WTC11 (cell line): ENCODE measurements around the gene ADAMTS2. TPM values are rescaled to one million over a fixed set of nuclear protein-coding genes. Genes with fewer than 3 reads are reported as not detected.

Experiments
- ATAC-seq: fragments of 200-7000 bp; cut with Tn5 transposase; 2 replicates; pipeline ENCODE4 v1.10.0; 2021; ENCODE audit warnings: mild to moderate bottlenecking, moderate library complexity
- CTCF ChIA-PET: fragments of 300-600 bp; sonication (Branson Sonifier 250); formaldehyde crosslinking; loops from one replicate; lab custom pipeline; 2021; ENCODE audit warnings: antibody characterized with exemption; lab: Charles Lee
- POLR2A ChIA-PET: fragments of 350-600 bp; sonication (Branson Sonifier 250); formaldehyde crosslinking; loops from one replicate; lab custom pipeline; 2021; ENCODE audit warnings: antibody characterized with exemption; lab: Charles Lee
- DNase-seq: peaks from one replicate; pipeline ENCODE4 v3.0.0; 2021; ENCODE audit warnings: low spot score
- H3K27ac Mint-ChIP-seq: 2 replicates; pipeline ENCODE4 v1.8.0; 2021; ENCODE audit warnings: mixed read lengths
- H3K27me3 Mint-ChIP-seq: 2 replicates; pipeline ENCODE4 v1.8.0; 2021; ENCODE audit warnings: low read depth, mild to moderate bottlenecking, moderate library complexity, mixed read lengths
- H3K36me3 Mint-ChIP-seq: 2 replicates; pipeline ENCODE4 v1.8.0; 2021; ENCODE audit warnings: mixed read lengths
- H3K4me1 Mint-ChIP-seq: 2 replicates; pipeline ENCODE4 v1.8.0; 2022; ENCODE audit warnings: mixed read lengths
- H3K4me3 Mint-ChIP-seq: 2 replicates; pipeline ENCODE4 v1.8.0; 2021; ENCODE audit warnings: mild to moderate bottlenecking, moderate library complexity, mixed read lengths
- H3K9me3 Mint-ChIP-seq: 2 replicates; pipeline ENCODE4 v1.8.0; 2021; ENCODE audit warnings: mixed read lengths
- ATF2 ChIP-seq: sonication (generic); formaldehyde crosslinking; IDR thresholded peaks from 2 replicates; pipeline ENCODE4 v1.8.1; 2022; ENCODE audit warnings: low read depth, missing genetic modification reagents, borderline replicate concordance
- E2F4 ChIP-seq: sonication (generic); formaldehyde crosslinking; IDR thresholded peaks from 2 replicates; pipeline ENCODE4 v1.8.1; 2022; ENCODE audit warnings: low read depth, mild to moderate bottlenecking, moderate library complexity, missing genetic modification reagents, borderline replicate concordance
- IRF1 ChIP-seq: sonication (generic); formaldehyde crosslinking; IDR thresholded peaks from 2 replicates; pipeline ENCODE4 v1.8.0; 2023; ENCODE audit warnings: missing genetic modification reagents
- IRF2 ChIP-seq: sonication (generic); formaldehyde crosslinking; IDR thresholded peaks from 2 replicates; pipeline ENCODE4 v1.8.0; 2022; ENCODE audit warnings: low read depth, missing genetic modification reagents, borderline replicate concordance
- NFE2L1 ChIP-seq: sonication (generic); formaldehyde crosslinking; IDR thresholded peaks from 2 replicates; pipeline ENCODE4 v1.8.1; 2023; ENCODE audit warnings: missing genetic modification reagents
- NR3C1 ChIP-seq: sonication (generic); formaldehyde crosslinking; conservative IDR thresholded peaks from 2 replicates; pipeline ENCODE4 v1.8.1; 2023; ENCODE audit warnings: low read depth, mild to moderate bottlenecking, missing genetic modification reagents
- SMAD3 ChIP-seq: sonication (generic); formaldehyde crosslinking; IDR thresholded peaks from 2 replicates; pipeline ENCODE4 v1.8.0; 2022; ENCODE audit warnings: missing genetic modification reagents, mild to moderate bottlenecking, borderline replicate concordance
- SOX15 ChIP-seq: fragments of 250-450 bp; sonication (Bioruptor Pico); IDR thresholded peaks from 2 replicates; pipeline ENCODE4 v1.9.0; 2021; ENCODE audit warnings: mild to moderate bottlenecking
- ZSCAN18 ChIP-seq: fragments of 250-450 bp; sonication (Bioruptor Pico); IDR thresholded peaks from 2 replicates; pipeline ENCODE4 v2.1.2; 2022; ENCODE audit warnings: mild to moderate bottlenecking, moderate library complexity
- total RNA-seq: library from RNA; stranded (reverse); gene quantifications from 3 replicates; pipeline ENCODE4 v1.2.3, GENCODE V29; 2021
- TF ChIP-seq, protein P1 (sequence below): sonication (generic); formaldehyde crosslinking; IDR thresholded peaks from 2 replicates; pipeline ENCODE4 v1.8.0; 2023; ENCODE audit warnings: missing genetic modification reagents, mild to moderate bottlenecking, borderline replicate concordance
- TF ChIP-seq, protein P2 (sequence below): fragments of 250-450 bp; sonication (Bioruptor Pico); IDR thresholded peaks from 2 replicates; pipeline ENCODE4 v1.9.0; 2021; ENCODE audit warnings: mild to moderate bottlenecking

ADAMTS2 gene
- total RNA-seq, 1 experiment from 2014 or later: 11.2 TPM

GRCh38 chr5:179272326-179273072 lies 72.8 kb downstream of the ADAMTS2 start:
- DNase-seq: peak; percentile 8
- no peak for ATAC-seq
- H3K36me3 Mint-ChIP-seq: no peaks in the 10 kb centered on the region

More at GRCh38 chr5:179272326-179273072, 72.8 kb downstream of the ADAMTS2 start:
- no peaks in the 10 kb centered on the region for H3K4me1 Mint-ChIP-seq
- no peaks in the 10 kb centered on the region for H3K27me3 Mint-ChIP-seq
- ChIA-PET POLR2A (no interaction called here), CTCF (interaction anchor here (1.0 kb wide), 1 partner anchor 55 kb away, joined by 3 read pairs; no protein-coding TSS in a partner anchor)
- no peaks in the 10 kb centered on the region for H3K9me3 Mint-ChIP-seq
- no peak overlapping the region for H3K4me3 Mint-ChIP-seq
- TF ChIP-seq ZSCAN18 (no peak), IRF1 (CRISPR knock-in tag) (no peak), ATF2 (CRISPR knock-in tag) (no peak), SOX15 (CRISPR knock-in tag) (no peak), NR3C1 (CRISPR knock-in tag) (no peak), IRF2 (CRISPR knock-in tag) (no peak), NFE2L1 (CRISPR knock-in tag) (no peak), E2F4 (CRISPR knock-in tag) (no peak), SMAD3 (CRISPR knock-in tag) (no peak)
- TF ChIP-seq, protein P1, sequence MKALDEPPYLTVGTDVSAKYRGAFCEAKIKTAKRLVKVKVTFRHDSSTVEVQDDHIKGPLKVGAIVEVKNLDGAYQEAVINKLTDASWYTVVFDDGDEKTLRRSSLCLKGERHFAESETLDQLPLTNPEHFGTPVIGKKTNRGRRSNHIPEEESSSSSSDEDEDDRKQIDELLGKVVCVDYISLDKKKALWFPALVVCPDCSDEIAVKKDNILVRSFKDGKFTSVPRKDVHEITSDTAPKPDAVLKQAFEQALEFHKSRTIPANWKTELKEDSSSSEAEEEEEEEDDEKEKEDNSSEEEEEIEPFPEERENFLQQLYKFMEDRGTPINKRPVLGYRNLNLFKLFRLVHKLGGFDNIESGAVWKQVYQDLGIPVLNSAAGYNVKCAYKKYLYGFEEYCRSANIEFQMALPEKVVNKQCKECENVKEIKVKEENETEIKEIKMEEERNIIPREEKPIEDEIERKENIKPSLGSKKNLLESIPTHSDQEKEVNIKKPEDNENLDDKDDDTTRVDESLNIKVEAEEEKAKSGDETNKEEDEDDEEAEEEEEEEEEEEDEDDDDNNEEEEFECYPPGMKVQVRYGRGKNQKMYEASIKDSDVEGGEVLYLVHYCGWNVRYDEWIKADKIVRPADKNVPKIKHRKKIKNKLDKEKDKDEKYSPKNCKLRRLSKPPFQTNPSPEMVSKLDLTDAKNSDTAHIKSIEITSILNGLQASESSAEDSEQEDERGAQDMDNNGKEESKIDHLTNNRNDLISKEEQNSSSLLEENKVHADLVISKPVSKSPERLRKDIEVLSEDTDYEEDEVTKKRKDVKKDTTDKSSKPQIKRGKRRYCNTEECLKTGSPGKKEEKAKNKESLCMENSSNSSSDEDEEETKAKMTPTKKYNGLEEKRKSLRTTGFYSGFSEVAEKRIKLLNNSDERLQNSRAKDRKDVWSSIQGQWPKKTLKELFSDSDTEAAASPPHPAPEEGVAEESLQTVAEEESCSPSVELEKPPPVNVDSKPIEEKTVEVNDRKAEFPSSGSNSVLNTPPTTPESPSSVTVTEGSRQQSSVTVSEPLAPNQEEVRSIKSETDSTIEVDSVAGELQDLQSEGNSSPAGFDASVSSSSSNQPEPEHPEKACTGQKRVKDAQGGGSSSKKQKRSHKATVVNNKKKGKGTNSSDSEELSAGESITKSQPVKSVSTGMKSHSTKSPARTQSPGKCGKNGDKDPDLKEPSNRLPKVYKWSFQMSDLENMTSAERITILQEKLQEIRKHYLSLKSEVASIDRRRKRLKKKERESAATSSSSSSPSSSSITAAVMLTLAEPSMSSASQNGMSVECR (CRISPR knock-in tag): no peak
- TF ChIP-seq, protein P2, sequence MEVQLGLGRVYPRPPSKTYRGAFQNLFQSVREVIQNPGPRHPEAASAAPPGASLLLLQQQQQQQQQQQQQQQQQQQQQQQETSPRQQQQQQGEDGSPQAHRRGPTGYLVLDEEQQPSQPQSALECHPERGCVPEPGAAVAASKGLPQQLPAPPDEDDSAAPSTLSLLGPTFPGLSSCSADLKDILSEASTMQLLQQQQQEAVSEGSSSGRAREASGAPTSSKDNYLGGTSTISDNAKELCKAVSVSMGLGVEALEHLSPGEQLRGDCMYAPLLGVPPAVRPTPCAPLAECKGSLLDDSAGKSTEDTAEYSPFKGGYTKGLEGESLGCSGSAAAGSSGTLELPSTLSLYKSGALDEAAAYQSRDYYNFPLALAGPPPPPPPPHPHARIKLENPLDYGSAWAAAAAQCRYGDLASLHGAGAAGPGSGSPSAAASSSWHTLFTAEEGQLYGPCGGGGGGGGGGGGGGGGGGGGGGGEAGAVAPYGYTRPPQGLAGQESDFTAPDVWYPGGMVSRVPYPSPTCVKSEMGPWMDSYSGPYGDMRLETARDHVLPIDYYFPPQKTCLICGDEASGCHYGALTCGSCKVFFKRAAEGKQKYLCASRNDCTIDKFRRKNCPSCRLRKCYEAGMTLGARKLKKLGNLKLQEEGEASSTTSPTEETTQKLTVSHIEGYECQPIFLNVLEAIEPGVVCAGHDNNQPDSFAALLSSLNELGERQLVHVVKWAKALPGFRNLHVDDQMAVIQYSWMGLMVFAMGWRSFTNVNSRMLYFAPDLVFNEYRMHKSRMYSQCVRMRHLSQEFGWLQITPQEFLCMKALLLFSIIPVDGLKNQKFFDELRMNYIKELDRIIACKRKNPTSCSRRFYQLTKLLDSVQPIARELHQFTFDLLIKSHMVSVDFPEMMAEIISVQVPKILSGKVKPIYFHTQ: no peak
- H3K27ac Mint-ChIP-seq: no peak overlapping the region
